C4-2B (cell line): ENCODE data around the gene CLTB.

ENCODE experiments used
- CTCF ChIP-seq: fragments of 450-650 bp; conservative IDR thresholded peaks from 2 replicates; pipeline ENCODE4 v1.5.1; 2017; ENCODE audit warnings: mild to moderate bottlenecking
- ZFX ChIP-seq: fragments of 450-650 bp; IDR thresholded peaks from 2 replicates; pipeline ENCODE4 v1.6.1; 2017

GRCh38 chr5:176373100-176373818, 43.1 kb downstream of the CLTB start:
- TF ChIP-seq CTCF, result no peak
- no peak for TF ChIP-seq ZFX
